ENCODE results near the gene NUPR1.
A peak's percentile ranks its signal among the peaks of the same experiment; 100 is the strongest.

Gene NUPR1

GRCh38 chr16:28558456-28558855 is 19.7 kb upstream of the NUPR1 start:
- Histone ChIP-seq H3K36me3 (replicated peaks) (no peaks in the 10 kb centered on the region), H3K27ac (no peak overlapping the region), H3K4me3 (ENCODE audit: low read depth, low read length) (no peak overlapping the region), H3K27me3 (replicated peaks) (no peaks in the 10 kb centered on the region)
- no peak for TF ChIP-seq CTCF (IDR thresholded peaks at IDR 0.05; ENCODE audit: low read depth, low read length, missing control alignments)
- no peak for DNase-seq
- in situ Hi-C loops (cut with HindIII; ENCODE audit: low pct_ligation_motif_present, low sequenced_read_pairs): no loop called here

- in situ Hi-C loops (cut with HindIII; ENCODE audit: low pct_ligation_motif_present, low sequenced_read_pairs): no loop called here
- no peak for DNase-seq
Observed at GRCh38 chr16:28556914-28557320, 18.1 kb upstream of the NUPR1 start.

DNA sequence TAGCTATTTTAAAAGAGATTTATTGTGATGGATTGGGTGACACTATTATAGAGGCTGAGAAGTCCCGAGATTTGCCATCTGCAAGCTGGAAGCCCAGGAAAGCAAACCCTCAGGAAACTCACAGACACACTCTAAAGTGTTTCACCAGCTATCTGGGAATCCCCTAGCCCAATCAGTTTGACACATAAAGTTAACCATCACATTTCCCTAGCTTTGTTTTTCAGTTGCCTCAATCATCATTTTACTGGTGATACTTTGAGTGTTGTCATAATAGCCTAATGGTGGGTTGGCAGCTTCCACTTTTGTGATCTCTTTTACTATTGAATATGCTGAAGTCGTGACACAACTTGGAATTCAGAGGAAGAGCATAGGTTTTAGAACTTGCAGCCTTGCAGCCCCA is 16.8 kb upstream of the NUPR1 start:
- TF ChIP-seq CTCF (IDR thresholded peaks at IDR 0.05; ENCODE audit: low read depth, low read length, missing control alignments): no peak
- DNase-seq: no peak
- H3K27ac ChIP-seq: no peak overlapping the region
- no peaks in the 10 kb centered on the region for H3K36me3 ChIP-seq (replicated peaks)
- in situ Hi-C loops (cut with HindIII; ENCODE audit: low pct_ligation_motif_present, low sequenced_read_pairs): no loop called here
- no peaks in the 10 kb centered on the region for H3K27me3 ChIP-seq (replicated peaks)
- no peak overlapping the region for H3K4me3 ChIP-seq (ENCODE audit: low read depth, low read length)

More at GRCh38 chr16:28556914-28557320, 18.1 kb upstream of the NUPR1 start:
- no peak overlapping the region for H3K4me3 ChIP-seq (ENCODE audit: low read depth, low read length)
- no peak for TF ChIP-seq CTCF (IDR thresholded peaks at IDR 0.05; ENCODE audit: low read depth, low read length, missing control alignments)
- no peaks in the 10 kb centered on the region for H3K36me3 ChIP-seq (replicated peaks)
- no peaks in the 10 kb centered on the region for H3K27me3 ChIP-seq (replicated peaks)
- no peak overlapping the region for H3K27ac ChIP-seq

GRCh38 chr16:28554634-28555423 is 16.1 kb upstream of the NUPR1 start:
- DNase-seq: no peak
- in situ Hi-C loops (cut with HindIII; ENCODE audit: low pct_ligation_motif_present, low sequenced_read_pairs): no loop called here
- TF ChIP-seq CTCF (IDR thresholded peaks at IDR 0.05; ENCODE audit: low read depth, low read length, missing control alignments): no peak
- Histone ChIP-seq H3K27me3 (replicated peaks) (no peaks in the 10 kb centered on the region), H3K27ac (no peak overlapping the region), H3K36me3 (replicated peaks) (no peaks in the 10 kb centered on the region), H3K4me3 (ENCODE audit: low read depth, low read length) (peak overlapping the region; percentile 57)

DNA sequence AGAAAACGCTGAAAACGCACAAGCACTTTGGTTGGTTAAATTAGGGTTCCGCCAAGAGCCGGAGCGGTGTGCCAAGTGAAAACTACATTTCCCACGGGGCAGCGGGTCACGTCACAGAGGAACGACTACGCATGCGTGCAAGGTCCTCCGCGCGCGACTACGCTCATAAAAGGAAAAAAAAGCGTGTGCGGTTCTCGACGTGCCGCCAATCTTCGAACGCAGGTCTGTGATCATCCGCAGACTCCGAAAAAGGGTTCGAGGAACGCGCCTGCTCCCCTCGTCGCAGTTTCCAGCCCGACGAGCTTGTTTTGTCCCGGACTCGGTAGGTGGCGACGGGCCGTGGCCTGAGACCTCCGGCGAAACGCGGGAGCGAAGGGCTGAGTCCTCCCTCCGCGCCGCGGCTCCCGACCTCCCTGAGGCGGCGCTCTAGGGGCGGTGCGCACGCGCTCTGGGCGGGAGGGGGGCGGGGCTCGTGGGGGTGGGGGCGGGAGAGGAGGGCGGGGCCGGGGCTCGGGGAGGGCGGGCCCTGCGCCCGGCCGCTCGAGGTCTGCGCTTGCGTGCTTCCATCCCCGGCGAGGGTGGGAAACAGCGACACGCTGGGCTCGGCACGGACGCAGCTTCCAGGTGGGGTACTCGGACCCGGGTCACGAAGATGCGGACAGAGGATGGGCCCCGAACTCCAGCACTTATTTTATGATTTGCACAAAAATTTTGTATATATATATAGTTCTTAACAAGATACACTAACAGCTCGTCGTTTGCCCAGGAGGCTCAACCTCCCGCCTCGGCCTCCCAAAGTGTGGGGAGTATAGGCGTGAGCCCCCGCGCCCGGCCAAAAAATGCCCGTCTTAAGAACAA is 15.2 kb upstream of the NUPR1 start, which contains the start of gene SGF29:
SGF29 (plus strand) TSS at position 145 of the 858 bp plus-strand sequence. CDS start 27,150 bp downstream, outside the sequence.
- peak within 1 kb of the TSS; percentile 84 for H3K27ac ChIP-seq
- DNase-seq: peak; percentile 90
- no peak for TF ChIP-seq CTCF (IDR thresholded peaks at IDR 0.05; ENCODE audit: low read depth, low read length, missing control alignments)
- no peaks in the 10 kb centered on the region for H3K27me3 ChIP-seq (replicated peaks)
- H3K4me3 ChIP-seq (ENCODE audit: low read depth, low read length): peak within 1 kb of the TSS; percentile 82
- in situ Hi-C loops (cut with HindIII; ENCODE audit: low pct_ligation_motif_present, low sequenced_read_pairs): no loop called here
- H3K36me3 ChIP-seq (replicated peaks): no peaks in the 10 kb centered on the region
